Keratinocyte (primary cell): Measurements from ENCODE around the gene AKR1C4. TPM values are rescaled to one million over a fixed set of nuclear protein-coding genes. Genes with fewer than 3 reads are reported as not detected.

Experiments used
- DNase-seq: peaks from one replicate; pipeline ENCODE4 v3.0.0-alpha.2; 2011; ENCODE audit warnings: low read depth, missing footprints, low spot score
- FAIRE-seq: peaks from 2 replicates; lab custom pipeline; 2011; peaks lifted over from hg19 to GRCh38; lab: Jason Lieb, UNC
- H2AFZ ChIP-seq: 2 replicates; pipeline ENCODE4 v1.6.0; 2012; ENCODE audit warnings: low read length, control low read depth, inconsistent platforms; ENCODE audit not compliant: control insufficient read depth
- H3K27ac ChIP-seq: 2 replicates; pipeline ENCODE4 v1.5.1; 2011; ENCODE audit warnings: low read length; ENCODE audit not compliant: control insufficient read depth, insufficient read depth
- H3K27me3 ChIP-seq: 3 replicates; pipeline ENCODE4 v1.6.0; 2011; ENCODE audit warnings: low read length; ENCODE audit not compliant: control insufficient read depth, insufficient read depth; ENCODE audit errors: extremely low read depth
- H3K36me3 ChIP-seq, 2 experiments: 2 replicates in 1 of 2; 3 replicates in 1 of 2; pipeline ENCODE4 v1.5.1; 2011; ENCODE audit warnings: low read length in 2 of 2, mild to moderate bottlenecking in 1 of 2; ENCODE audit not compliant: control insufficient read depth in 2 of 2, insufficient read depth in 2 of 2; ENCODE audit errors: extremely low read depth in 1 of 2
- H3K4me1 ChIP-seq: 3 replicates; pipeline ENCODE4 v1.5.1; 2011; ENCODE audit warnings: low read length; ENCODE audit not compliant: control insufficient read depth, insufficient read depth; ENCODE audit errors: extremely low read depth
- H3K4me2 ChIP-seq: 3 replicates; pipeline ENCODE4 v1.6.0; 2011; ENCODE audit warnings: low read depth, low read length; ENCODE audit not compliant: control insufficient read depth, insufficient read depth; ENCODE audit errors: extremely low read depth
- H3K4me3 ChIP-seq, 3 experiments: fragments of 200-600 bp in 1 of 3; sonication (generic) in 1 of 3; 2 replicates in 2 of 3; 3 replicates in 1 of 3; pipeline ENCODE4 v1.5.1; 2011 to 2016; ENCODE audit warnings: low read length in 3 of 3, mild to moderate bottlenecking in 3 of 3, control low read depth in 2 of 3, inconsistent platforms in 1 of 3, low read depth in 1 of 3, mixed read lengths in 1 of 3, mixed run types in 1 of 3, moderate library complexity in 1 of 3; ENCODE audit not compliant: control insufficient read depth in 2 of 3, insufficient read depth in 2 of 3; ENCODE audit errors: extremely low read depth in 1 of 3
- H3K79me2 ChIP-seq: 2 replicates; pipeline ENCODE4 v1.6.0; 2012; ENCODE audit warnings: low read length; ENCODE audit not compliant: control insufficient read depth, insufficient read depth
- H3K9ac ChIP-seq: 3 replicates; pipeline ENCODE4 v1.6.0; 2011; ENCODE audit warnings: low read length; ENCODE audit not compliant: control insufficient read depth, insufficient read depth; ENCODE audit errors: extremely low read depth
- H3K9me1 ChIP-seq: 3 replicates; pipeline ENCODE4 v1.6.0; 2011; ENCODE audit warnings: low read length; ENCODE audit not compliant: control insufficient read depth, insufficient read depth; ENCODE audit errors: extremely low read depth
- H3K9me3 ChIP-seq: 2 replicates; pipeline ENCODE4 v1.5.1; 2012; ENCODE audit warnings: low read depth, low read length; ENCODE audit not compliant: control insufficient read depth
- H4K20me1 ChIP-seq: 3 replicates; pipeline ENCODE4 v1.6.0; 2011; ENCODE audit warnings: low read length; ENCODE audit not compliant: control insufficient read depth, insufficient read depth; ENCODE audit errors: extremely low read depth
- CTCF ChIP-seq, 3 experiments: IDR thresholded peaks in 1 of 3; conservative IDR thresholded peaks in 1 of 3; optimal IDR thresholded peaks in 1 of 3; 2 replicates in 2 of 3; 3 replicates in 1 of 3; pipeline versions ENCODE3 to v1.5.1; 2011; ENCODE audit warnings: low read length in 3 of 3, mild to moderate bottlenecking in 3 of 3, moderate library complexity in 2 of 3, control low read depth in 1 of 3, inconsistent platforms in 1 of 3; ENCODE audit not compliant: insufficient read depth in 2 of 3; ENCODE audit errors: extremely low read depth in 1 of 3
- EZH2 ChIP-seq: IDR thresholded peaks from one replicate; pipeline ENCODE4 v1.6.1; 2012; ENCODE audit warnings: inconsistent platforms, mild to moderate bottlenecking, low read length, moderate library complexity
- dilution Hi-C: fragments of 300-500 bp; cut with MboI; formaldehyde crosslinking; loops from one replicate; pipeline ENCODE4 v1.7.0; 2020; ENCODE audit warnings: low sequenced_read_pairs; ENCODE audit not compliant: extremely low pct_ligation_motif_present
- polyA plus RNA-seq, 5 experiments: library from polyadenylated mRNA; depleted of rRNA in 3 of 5; stranded (reverse) in 3 of 5; stranded (forward) in 1 of 5; unstranded in 1 of 5; fragments of >200 nt; gene quantifications; 1 replicate in 1 of 5; 2 replicates in 3 of 5; 3 replicates in 1 of 5; pipeline versions ENCODE4 v1.2.1 to v1.2.3, GENCODE V29; 2011 to 2012; ENCODE audit warnings: missing spikeins in 2 of 5, low read depth in 1 of 5, low replicate concordance in 1 of 5

Gene AKR1C4
- polyA plus RNA-seq, 1 donor (not counting 4 experiments of a cell fraction or from before 2014, with no cell fraction given): not detected

GRCh38 chr10:5155951-5156350, 40.7 kb upstream of the AKR1C4 start:
- Histone ChIP-seq H3K79me2 (no peaks in the 10 kb centered on the region), H3K27ac (no peak overlapping the region), H3K4me2 (no peak overlapping the region), H3K9me3 (no peaks in the 10 kb centered on the region), H3K27me3 (peaks cover 5% of the 10 kb centered on the region), H3K4me3 (no peak overlapping the region), H4K20me1 (no peaks in the 10 kb centered on the region), H3K4me1 (no peaks in the 10 kb centered on the region), H2AFZ (no peak overlapping the region), H3K9me1 (no peaks in the 10 kb centered on the region), H3K9ac (no peak overlapping the region), H3K36me3 (no peaks in the 10 kb centered on the region)
- dilution Hi-C loops: no loop called here
- TF ChIP-seq EZH2 (no peak), CTCF (optimal IDR thresholded peaks at IDR 0.05 in 1 of 3, IDR thresholded peaks at IDR 0.05 in 1 of 3, conservative IDR thresholded peaks at IDR 0.05 in 1 of 3; ENCODE audit: extremely low read depth in 1 of 3, insufficient read depth in 2 of 3, low read length in 3 of 3) (no peak)
- FAIRE-seq: no peak
- DNase-seq: no peak

GRCh38 chr10:5157501-5157900, 39.1 kb upstream of the AKR1C4 start:
- dilution Hi-C loops: no loop called here
- H4K20me1 ChIP-seq: no peaks in the 10 kb centered on the region
- H3K9me1 ChIP-seq: no peaks in the 10 kb centered on the region
- H3K27ac ChIP-seq: no peak overlapping the region
- TF ChIP-seq CTCF (optimal IDR thresholded peaks at IDR 0.05 in 1 of 3, IDR thresholded peaks at IDR 0.05 in 1 of 3, conservative IDR thresholded peaks at IDR 0.05 in 1 of 3; ENCODE audit: extremely low read depth in 1 of 3, insufficient read depth in 2 of 3, low read length in 3 of 3) (no peak), EZH2 (no peak)
- no peak overlapping the region for H2AFZ ChIP-seq
- no peak overlapping the region for H3K4me2 ChIP-seq
- FAIRE-seq: no peak
- H3K79me2 ChIP-seq: no peaks in the 10 kb centered on the region
- no peaks in the 10 kb centered on the region for H3K36me3 ChIP-seq
- no peak overlapping the region for H3K4me3 ChIP-seq
- peaks cover 5% of the 10 kb centered on the region for H3K27me3 ChIP-seq
- no peak overlapping the region for H3K9ac ChIP-seq
- H3K9me3 ChIP-seq: no peaks in the 10 kb centered on the region
- DNase-seq: no peak
- no peaks in the 10 kb centered on the region for H3K4me1 ChIP-seq
